Measurements from ENCODE around the gene SNX10. TPM values are rescaled to one million over a fixed set of nuclear protein-coding genes. Genes with fewer than 3 reads are reported as not detected.

Gene SNX10
- total and polyA plus RNA-seq, 12 donors = 0.75 to 11.9 (median 1.6) TPM

DNA sequence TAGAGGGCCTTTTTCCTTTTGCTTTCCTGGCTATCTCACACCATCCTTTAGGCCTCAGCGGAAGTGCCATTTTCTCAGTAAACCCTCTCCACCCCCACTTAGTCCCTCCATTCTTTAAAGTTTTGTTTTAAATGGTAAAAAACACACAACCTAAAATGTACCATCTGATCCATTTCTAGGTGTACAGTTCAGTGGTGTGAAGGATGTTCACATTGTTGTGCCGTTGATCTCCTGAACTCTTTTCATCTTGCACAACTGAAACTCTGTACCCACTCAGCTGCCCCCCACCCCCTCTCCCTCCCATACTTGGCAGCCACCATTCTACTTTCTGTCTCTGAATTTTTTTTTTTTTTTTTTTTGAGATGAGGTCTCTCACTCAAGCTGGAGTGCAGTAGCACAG is 52.2 kb downstream of the SNX10 start:
- DNase-seq = no peak
- intact Hi-C loops (cut with DNase I) = loop anchor here in 1 of 10 donors (10.0 kb wide), 1 partner anchor 439 kb away; no protein-coding TSS in a partner anchor
- Histone ChIP-seq H3K36me3 (peaks cover 0 to 4% (median 0%) of the 10 kb centered on the region in 9 donors), H3K27ac (no peak overlapping the region), H3K9me3 (no peaks in the 10 kb centered on the region), H3K4me3 (no peak overlapping the region), H3K27me3 (peaks cover 0 to 6% (median 0%) of the 10 kb centered on the region in 7 donors), H3K4me1 (peaks cover 0 to 6% (median 0%) of the 10 kb centered on the region in 9 donors)
- TF ChIP-seq, protein P1, sequence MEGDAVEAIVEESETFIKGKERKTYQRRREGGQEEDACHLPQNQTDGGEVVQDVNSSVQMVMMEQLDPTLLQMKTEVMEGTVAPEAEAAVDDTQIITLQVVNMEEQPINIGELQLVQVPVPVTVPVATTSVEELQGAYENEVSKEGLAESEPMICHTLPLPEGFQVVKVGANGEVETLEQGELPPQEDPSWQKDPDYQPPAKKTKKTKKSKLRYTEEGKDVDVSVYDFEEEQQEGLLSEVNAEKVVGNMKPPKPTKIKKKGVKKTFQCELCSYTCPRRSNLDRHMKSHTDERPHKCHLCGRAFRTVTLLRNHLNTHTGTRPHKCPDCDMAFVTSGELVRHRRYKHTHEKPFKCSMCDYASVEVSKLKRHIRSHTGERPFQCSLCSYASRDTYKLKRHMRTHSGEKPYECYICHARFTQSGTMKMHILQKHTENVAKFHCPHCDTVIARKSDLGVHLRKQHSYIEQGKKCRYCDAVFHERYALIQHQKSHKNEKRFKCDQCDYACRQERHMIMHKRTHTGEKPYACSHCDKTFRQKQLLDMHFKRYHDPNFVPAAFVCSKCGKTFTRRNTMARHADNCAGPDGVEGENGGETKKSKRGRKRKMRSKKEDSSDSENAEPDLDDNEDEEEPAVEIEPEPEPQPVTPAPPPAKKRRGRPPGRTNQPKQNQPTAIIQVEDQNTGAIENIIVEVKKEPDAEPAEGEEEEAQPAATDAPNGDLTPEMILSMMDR (IDR thresholded peaks at IDR 0.05) = no peak
- WGBS, 2 donors = 89 to 100% methylated on average over 2 of the region's 2 CpGs
- ATAC-seq = no peak

DNA sequence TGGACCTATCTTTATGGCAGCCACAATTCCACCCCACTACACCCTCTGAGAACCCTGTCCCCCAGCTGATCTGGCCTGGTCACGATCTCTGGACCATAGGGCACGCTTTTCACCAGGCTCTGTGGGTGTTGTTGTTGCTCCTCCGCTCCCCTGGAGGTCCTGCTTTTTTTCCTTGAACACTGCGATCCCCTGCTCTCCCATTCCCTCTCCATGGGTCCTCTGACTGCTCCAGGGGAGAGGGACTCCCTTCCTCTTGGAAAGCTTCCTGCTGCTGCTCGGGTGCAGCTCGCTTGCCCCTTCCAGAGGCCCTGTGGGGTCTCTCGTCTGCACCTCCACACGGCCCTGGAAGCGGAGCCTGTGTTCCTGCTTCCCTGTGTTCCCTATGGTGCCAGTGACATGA is 53.5 kb downstream of the SNX10 start:
- peaks cover 0 to 10% (median 0%) of the 10 kb centered on the region in 7 donors for H3K27me3 ChIP-seq
- DNase-seq (no peak), ATAC-seq (no peak)
- WGBS, 2 donors = 76 to 82% methylated on average over 9 of the region's 9 CpGs
- no peak overlapping the region for H3K4me3 ChIP-seq
- H3K9me3 ChIP-seq = no peaks in the 10 kb centered on the region
- TF ChIP-seq, protein P1 (IDR thresholded peaks at IDR 0.05) = no peak
- no peak overlapping the region for H3K27ac ChIP-seq
- H3K4me1 ChIP-seq = peaks cover 0 to 6% (median 0%) of the 10 kb centered on the region in 9 donors
- intact Hi-C loops (cut with DNase I) = loop anchor here in 1 of 10 donors (10.0 kb wide), 1 partner anchor 440 kb away; no protein-coding TSS in a partner anchor
- H3K36me3 ChIP-seq = peaks cover 0 to 4% (median 0%) of the 10 kb centered on the region in 9 donors

DNA sequence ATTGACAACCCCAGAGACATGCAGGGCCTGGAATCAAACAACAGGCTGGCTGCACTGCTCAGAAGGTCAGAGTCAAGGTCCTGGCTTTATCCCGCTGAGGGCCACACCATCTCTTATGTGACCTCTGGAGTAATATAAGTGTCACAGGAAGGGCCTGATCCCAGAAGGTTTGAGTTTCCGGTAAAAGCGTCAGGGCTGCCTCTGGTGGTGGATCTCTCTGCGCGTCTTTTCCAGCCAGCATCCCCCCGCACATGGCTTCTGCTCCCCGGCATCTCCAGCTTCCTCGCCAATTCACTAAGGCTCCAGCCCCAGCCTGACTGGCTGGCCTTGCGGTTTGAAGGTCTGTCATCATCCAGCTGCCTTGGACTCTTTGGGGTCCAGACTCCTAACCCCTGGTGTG is 54.2 kb downstream of the SNX10 start:
- TF ChIP-seq, protein P1 (IDR thresholded peaks at IDR 0.05) = no peak
- peaks cover 0 to 10% (median 0%) of the 10 kb centered on the region in 7 donors for H3K27me3 ChIP-seq
- no peak overlapping the region for H3K27ac ChIP-seq
- H3K4me1 ChIP-seq = peaks cover 0 to 6% (median 0%) of the 10 kb centered on the region in 9 donors
- intact Hi-C loops (cut with DNase I) = loop anchor here in 1 of 10 donors (10.0 kb wide), 1 partner anchor 441 kb away; no protein-coding TSS in a partner anchor
- DNase-seq (no peak), ATAC-seq (no peak)
- no peak overlapping the region for H3K4me3 ChIP-seq
- no peaks in the 10 kb centered on the region for H3K9me3 ChIP-seq
- H3K36me3 ChIP-seq = peaks cover 0 to 4% (median 0%) of the 10 kb centered on the region in 9 donors
- WGBS, 2 donors = 80 to 87% methylated on average over 9 of the region's 9 CpGs

DNA sequence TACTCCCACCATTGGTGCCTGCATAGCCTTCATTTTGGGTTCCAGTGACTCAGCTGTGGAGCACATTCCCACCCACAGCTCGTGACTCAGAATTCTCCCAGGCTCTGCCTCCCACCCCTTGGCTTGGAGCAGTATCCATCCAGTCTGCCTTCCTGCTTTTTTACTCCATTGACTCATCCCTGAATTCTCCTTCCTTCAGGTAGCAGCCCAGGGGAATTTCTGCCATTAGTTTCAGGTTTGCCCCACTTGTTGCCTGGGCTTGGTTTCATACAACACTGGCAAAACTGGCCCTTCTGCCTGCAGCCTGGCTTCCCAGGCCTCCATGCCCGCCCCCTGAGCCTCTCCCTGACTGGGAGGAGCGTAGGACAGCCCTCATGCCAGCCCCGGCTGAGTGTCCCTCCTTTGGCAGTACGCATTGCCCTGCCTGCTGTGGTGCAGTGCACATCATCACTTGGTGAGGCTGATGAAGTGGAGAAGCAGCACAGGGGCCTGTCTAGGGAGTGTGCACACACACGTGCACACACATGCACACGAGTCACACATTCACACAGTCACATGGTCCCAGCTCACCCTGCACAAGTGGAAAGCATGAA is 55.0 kb downstream of the SNX10 start:
- DNase-seq = no peak
- H3K27me3 ChIP-seq = peaks cover 0 to 14% (median 0%) of the 10 kb centered on the region in 7 donors
- TF ChIP-seq, protein P1 (IDR thresholded peaks at IDR 0.05) = no peak
- intact Hi-C loops (cut with DNase I) = loop anchor here in 1 of 10 donors (10.0 kb wide), 1 partner anchor 442 kb away; no protein-coding TSS in a partner anchor
- no peak overlapping the region for H3K4me3 ChIP-seq
- peaks cover 0 to 4% (median 0%) of the 10 kb centered on the region in 9 donors for H3K36me3 ChIP-seq
- peaks cover 0 to 6% (median 0%) of the 10 kb centered on the region in 9 donors for H3K4me1 ChIP-seq
- ATAC-seq = no peak
- no peak overlapping the region for H3K27ac ChIP-seq
- WGBS, 2 donors = 46 to 74% methylated on average over 7 of the region's 7 CpGs
- no peaks in the 10 kb centered on the region for H3K9me3 ChIP-seq
